ENCODE measurements around the gene ERI3.

ERI3 gene

GRCh38 chr1:44240802-44241671, 114.0 kb downstream of the ERI3 start:
- Histone ChIP-seq H3K4me3 (ENCODE audit: low read length) (no peak overlapping the region), H3K27me3 (ENCODE audit: control insufficient read depth, insufficient read depth, low read length) (no peaks in the 10 kb centered on the region), H3K4me1 (ENCODE audit: control insufficient read depth, insufficient read depth, low read length) (peaks cover 33% of the 10 kb centered on the region), H3K36me3 (ENCODE audit: control insufficient read depth, insufficient read depth, low read length) (peaks cover 2% of the 10 kb centered on the region), H3K9ac (ENCODE audit: low read length) (no peak overlapping the region), H3K27ac (ENCODE audit: low read depth, low read length) (peak overlapping the region; percentile 90)

DNA sequence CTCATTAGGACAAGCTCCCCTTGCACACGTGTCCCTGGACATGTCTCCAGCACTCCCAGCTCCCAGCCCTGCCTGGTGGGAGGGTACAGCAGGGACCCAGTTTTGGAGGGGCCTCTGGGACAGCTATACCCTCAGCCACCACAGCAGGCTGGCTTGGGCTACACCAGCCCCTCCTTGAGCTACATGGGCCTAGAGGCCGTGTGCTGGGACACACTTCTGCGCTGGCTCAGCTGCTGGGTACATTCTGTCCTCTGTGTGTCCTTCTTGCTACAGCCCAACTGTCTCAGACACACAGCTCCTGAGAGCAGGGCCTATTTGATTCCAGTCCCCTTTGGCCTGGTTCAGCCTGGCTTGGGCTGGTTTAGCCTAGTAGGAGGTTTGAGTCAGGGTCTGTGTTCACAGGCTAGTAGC, 115.1 kb downstream of the ERI3 start:
- no peaks in the 10 kb centered on the region for H3K27me3 ChIP-seq (ENCODE audit: control insufficient read depth, insufficient read depth, low read length)
- H3K4me1 ChIP-seq (ENCODE audit: control insufficient read depth, insufficient read depth, low read length), result peaks cover 33% of the 10 kb centered on the region
- H3K36me3 ChIP-seq (ENCODE audit: control insufficient read depth, insufficient read depth, low read length), result peaks cover 2% of the 10 kb centered on the region
- no peak overlapping the region for H3K4me3 ChIP-seq (ENCODE audit: low read length)
- H3K27ac ChIP-seq (ENCODE audit: low read depth, low read length), result peak overlapping the region; percentile 90
- no peak overlapping the region for H3K9ac ChIP-seq (ENCODE audit: low read length)

- Histone ChIP-seq H3K27ac (ENCODE audit: low read depth, low read length) (peak overlapping the region; percentile 90), H3K4me1 (ENCODE audit: control insufficient read depth, insufficient read depth, low read length) (peaks cover 33% of the 10 kb centered on the region), H3K4me3 (ENCODE audit: low read length) (no peak overlapping the region), H3K36me3 (ENCODE audit: control insufficient read depth, insufficient read depth, low read length) (peaks cover 2% of the 10 kb centered on the region), H3K27me3 (ENCODE audit: control insufficient read depth, insufficient read depth, low read length) (no peaks in the 10 kb centered on the region), H3K9ac (ENCODE audit: low read length) (no peak overlapping the region)
These were observed 115.6 kb downstream of the ERI3 start for GRCh38 chr1:44239331-44239960.

- no peak overlapping the region for H3K4me3 ChIP-seq (ENCODE audit: low read length)
- H3K27ac ChIP-seq (ENCODE audit: low read depth, low read length), result peak overlapping the region; percentile 90
- H3K9ac ChIP-seq (ENCODE audit: low read length), result no peak overlapping the region
- H3K27me3 ChIP-seq (ENCODE audit: control insufficient read depth, insufficient read depth, low read length), result no peaks in the 10 kb centered on the region
- peaks cover 33% of the 10 kb centered on the region for H3K4me1 ChIP-seq (ENCODE audit: control insufficient read depth, insufficient read depth, low read length)
- peaks cover 2% of the 10 kb centered on the region for H3K36me3 ChIP-seq (ENCODE audit: control insufficient read depth, insufficient read depth, low read length)
These were observed 116.4 kb downstream of the ERI3 start for GRCh38 chr1:44238660-44239059.

GRCh38 chr1:44237721-44238457, 117.2 kb downstream of the ERI3 start:
- peak overlapping the region; percentile 90 for H3K27ac ChIP-seq (ENCODE audit: low read depth, low read length)
- H3K4me3 ChIP-seq (ENCODE audit: low read length), result peak overlapping the region; percentile 38
- no peaks in the 10 kb centered on the region for H3K27me3 ChIP-seq (ENCODE audit: control insufficient read depth, insufficient read depth, low read length)
- peaks cover 33% of the 10 kb centered on the region for H3K4me1 ChIP-seq (ENCODE audit: control insufficient read depth, insufficient read depth, low read length)
- no peak overlapping the region for H3K9ac ChIP-seq (ENCODE audit: low read length)
- H3K36me3 ChIP-seq (ENCODE audit: control insufficient read depth, insufficient read depth, low read length), result peaks cover 2% of the 10 kb centered on the region

GRCh38 chr1:44236490-44237272, 118.4 kb downstream of the ERI3 start:
- no peak overlapping the region for H3K27ac ChIP-seq (ENCODE audit: low read depth, low read length)
- no peak overlapping the region for H3K4me3 ChIP-seq (ENCODE audit: low read length)
- peaks cover 33% of the 10 kb centered on the region for H3K4me1 ChIP-seq (ENCODE audit: control insufficient read depth, insufficient read depth, low read length)
- peaks cover 2% of the 10 kb centered on the region for H3K36me3 ChIP-seq (ENCODE audit: control insufficient read depth, insufficient read depth, low read length)
- no peak overlapping the region for H3K9ac ChIP-seq (ENCODE audit: low read length)
- H3K27me3 ChIP-seq (ENCODE audit: control insufficient read depth, insufficient read depth, low read length), result no peaks in the 10 kb centered on the region

DNA sequence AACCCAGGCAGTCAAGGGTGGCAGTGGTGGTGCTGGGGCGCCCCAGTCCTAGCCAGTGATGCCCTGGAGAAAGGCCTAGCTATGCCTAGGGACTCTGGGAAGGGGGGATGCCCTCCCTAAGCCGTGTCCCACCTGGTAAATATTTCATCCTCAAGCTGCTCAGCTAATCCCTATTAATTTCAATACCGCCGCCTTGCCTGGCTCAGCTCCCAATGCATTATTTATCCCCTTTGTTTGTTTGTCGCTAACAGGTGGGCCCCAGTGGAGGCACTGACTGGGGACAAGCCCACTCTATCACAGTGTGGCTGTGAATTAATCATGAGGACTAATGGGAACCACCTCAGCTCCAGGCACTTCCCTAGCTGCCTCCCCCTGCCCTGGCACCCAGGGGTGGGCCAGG, 119.2 kb downstream of the ERI3 start:
- Histone ChIP-seq H3K4me1 (ENCODE audit: control insufficient read depth, insufficient read depth, low read length) (peaks cover 33% of the 10 kb centered on the region), H3K4me3 (ENCODE audit: low read length) (no peak overlapping the region), H3K27ac (ENCODE audit: low read depth, low read length) (no peak overlapping the region), H3K27me3 (ENCODE audit: control insufficient read depth, insufficient read depth, low read length) (no peaks in the 10 kb centered on the region), H3K36me3 (ENCODE audit: control insufficient read depth, insufficient read depth, low read length) (peaks cover 1% of the 10 kb centered on the region), H3K9ac (ENCODE audit: low read length) (no peak overlapping the region)

DNA sequence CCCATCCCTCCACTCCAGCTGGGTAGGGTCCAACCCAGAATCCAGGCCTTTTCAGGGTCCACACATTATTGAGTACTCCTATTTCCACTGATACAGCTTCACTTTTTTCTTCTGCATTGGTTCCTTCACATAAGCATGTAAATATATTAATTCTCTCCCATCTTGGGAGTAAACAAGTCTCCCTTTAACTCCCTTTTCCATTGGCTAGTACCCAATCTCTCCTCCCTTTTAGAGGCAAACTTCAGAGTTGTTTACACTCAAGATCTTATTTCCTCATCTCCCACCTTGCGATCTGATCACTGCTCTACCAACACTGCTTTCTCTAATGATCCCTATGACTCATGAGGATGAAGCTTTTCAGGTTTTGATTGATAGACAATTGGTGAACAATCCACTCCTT, 121.5 kb downstream of the ERI3 start:
- Histone ChIP-seq H3K27ac (ENCODE audit: low read depth, low read length) (no peak overlapping the region), H3K27me3 (ENCODE audit: control insufficient read depth, insufficient read depth, low read length) (no peaks in the 10 kb centered on the region), H3K4me1 (ENCODE audit: control insufficient read depth, insufficient read depth, low read length) (peaks cover 13% of the 10 kb centered on the region), H3K9ac (ENCODE audit: low read length) (no peak overlapping the region), H3K36me3 (ENCODE audit: control insufficient read depth, insufficient read depth, low read length) (no peaks in the 10 kb centered on the region), H3K4me3 (ENCODE audit: low read length) (no peak overlapping the region)

GRCh38 chr1:44230796-44231195, 124.3 kb downstream of the ERI3 start:
- no peak overlapping the region for H3K9ac ChIP-seq (ENCODE audit: low read length)
- H3K27ac ChIP-seq (ENCODE audit: low read depth, low read length), result no peak overlapping the region
- no peaks in the 10 kb centered on the region for H3K4me1 ChIP-seq (ENCODE audit: control insufficient read depth, insufficient read depth, low read length)
- H3K4me3 ChIP-seq (ENCODE audit: low read length), result no peak overlapping the region
- H3K27me3 ChIP-seq (ENCODE audit: control insufficient read depth, insufficient read depth, low read length), result no peaks in the 10 kb centered on the region
- no peaks in the 10 kb centered on the region for H3K36me3 ChIP-seq (ENCODE audit: control insufficient read depth, insufficient read depth, low read length)

GRCh38 chr1:44229435-44230167, 125.5 kb downstream of the ERI3 start:
- Histone ChIP-seq H3K36me3 (ENCODE audit: control insufficient read depth, insufficient read depth, low read length) (no peaks in the 10 kb centered on the region), H3K4me1 (ENCODE audit: control insufficient read depth, insufficient read depth, low read length) (no peaks in the 10 kb centered on the region), H3K27me3 (ENCODE audit: control insufficient read depth, insufficient read depth, low read length) (no peaks in the 10 kb centered on the region), H3K27ac (ENCODE audit: low read depth, low read length) (no peak overlapping the region), H3K4me3 (ENCODE audit: low read length) (no peak overlapping the region), H3K9ac (ENCODE audit: low read length) (no peak overlapping the region)

DNA sequence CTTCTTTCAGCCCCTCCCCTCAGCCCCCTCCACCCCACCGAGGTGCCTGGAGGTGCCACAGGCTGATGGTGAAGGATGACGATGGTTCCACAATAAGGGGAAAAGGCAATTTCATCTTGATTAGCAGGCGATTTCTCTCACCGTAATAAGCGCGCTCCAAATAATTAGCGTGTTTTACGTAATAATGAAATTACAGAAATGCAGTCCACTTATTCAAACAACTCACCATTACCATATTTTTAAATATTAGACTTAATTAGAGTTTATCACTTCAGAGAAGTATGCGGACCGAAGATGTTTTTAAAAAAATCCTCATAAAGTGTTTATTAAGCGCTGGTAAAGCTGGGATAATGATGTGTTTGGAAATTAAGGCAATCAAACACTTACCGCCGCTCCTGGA, 126.8 kb downstream of the ERI3 start:
- H3K9ac ChIP-seq (ENCODE audit: low read length), result no peak overlapping the region
- H3K36me3 ChIP-seq (ENCODE audit: control insufficient read depth, insufficient read depth, low read length), result no peaks in the 10 kb centered on the region
- no peak overlapping the region for H3K4me3 ChIP-seq (ENCODE audit: low read length)
- no peaks in the 10 kb centered on the region for H3K27me3 ChIP-seq (ENCODE audit: control insufficient read depth, insufficient read depth, low read length)
- no peak overlapping the region for H3K27ac ChIP-seq (ENCODE audit: low read depth, low read length)
- no peaks in the 10 kb centered on the region for H3K4me1 ChIP-seq (ENCODE audit: control insufficient read depth, insufficient read depth, low read length)

Measured in rectal smooth muscle tissue (tissue), 1 donor.